IMR-90 (cell line): Measurements from ENCODE around the gene STX18.

Experiments used
- BHLHE40 ChIP-seq: fragments of 150-350 bp; IDR thresholded peaks from 2 replicates; pipeline ENCODE4 v1.6.1; 2016; ENCODE audit warnings: mild to moderate bottlenecking, low read depth, low read length
- CEBPB ChIP-seq: IDR thresholded peaks from 2 replicates; pipeline ENCODE4 v1.6.1; 2012; ENCODE audit warnings: low read depth, low read length, improper control_type of control experiment
- ELK1 ChIP-seq: fragments of 150-350 bp; IDR thresholded peaks from 2 replicates; pipeline ENCODE4 v1.6.1; 2016; ENCODE audit warnings: low read depth, mild to moderate bottlenecking, low read length, moderate library complexity, borderline replicate concordance
- MAZ ChIP-seq: IDR thresholded peaks from 2 replicates; pipeline ENCODE4 v1.6.1; 2012; ENCODE audit warnings: low read depth, mild to moderate bottlenecking, low read length, improper control_type of control experiment, moderate library complexity, borderline replicate concordance
- NFE2L2 ChIP-seq: fragments of 150-350 bp; IDR thresholded peaks from 2 replicates; pipeline ENCODE4 v1.6.1; 2016; ENCODE audit warnings: low read depth, mild to moderate bottlenecking, low read length
- POLR2A ChIP-seq: IDR thresholded peaks from 2 replicates; pipeline ENCODE4 v1.6.1; 2012; ENCODE audit warnings: mild to moderate bottlenecking, low read depth, low read length
- RAD21 ChIP-seq: IDR thresholded peaks from 2 replicates; pipeline ENCODE4 v1.6.1; 2012; ENCODE audit warnings: low read length, improper control_type of control experiment
- RCOR1 ChIP-seq: IDR thresholded peaks from 2 replicates; pipeline ENCODE4 v1.6.1; 2012; ENCODE audit warnings: mild to moderate bottlenecking, low read length, improper control_type of control experiment; ENCODE audit not compliant: insufficient replicate concordance
- TF ChIP-seq, protein P1 (sequence below): conservative IDR thresholded peaks from 2 replicates; pipeline ENCODE4 v1.5.1; 2012; ENCODE audit warnings: mild to moderate bottlenecking, low read depth, low read length, improper control_type of control experiment

GRCh38 chr4:4521731-4522130 is 20.1 kb downstream of the STX18 start:
- TF ChIP-seq MAZ: no peak
- TF ChIP-seq, protein P1, sequence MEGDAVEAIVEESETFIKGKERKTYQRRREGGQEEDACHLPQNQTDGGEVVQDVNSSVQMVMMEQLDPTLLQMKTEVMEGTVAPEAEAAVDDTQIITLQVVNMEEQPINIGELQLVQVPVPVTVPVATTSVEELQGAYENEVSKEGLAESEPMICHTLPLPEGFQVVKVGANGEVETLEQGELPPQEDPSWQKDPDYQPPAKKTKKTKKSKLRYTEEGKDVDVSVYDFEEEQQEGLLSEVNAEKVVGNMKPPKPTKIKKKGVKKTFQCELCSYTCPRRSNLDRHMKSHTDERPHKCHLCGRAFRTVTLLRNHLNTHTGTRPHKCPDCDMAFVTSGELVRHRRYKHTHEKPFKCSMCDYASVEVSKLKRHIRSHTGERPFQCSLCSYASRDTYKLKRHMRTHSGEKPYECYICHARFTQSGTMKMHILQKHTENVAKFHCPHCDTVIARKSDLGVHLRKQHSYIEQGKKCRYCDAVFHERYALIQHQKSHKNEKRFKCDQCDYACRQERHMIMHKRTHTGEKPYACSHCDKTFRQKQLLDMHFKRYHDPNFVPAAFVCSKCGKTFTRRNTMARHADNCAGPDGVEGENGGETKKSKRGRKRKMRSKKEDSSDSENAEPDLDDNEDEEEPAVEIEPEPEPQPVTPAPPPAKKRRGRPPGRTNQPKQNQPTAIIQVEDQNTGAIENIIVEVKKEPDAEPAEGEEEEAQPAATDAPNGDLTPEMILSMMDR: no peak
- no peak for TF ChIP-seq RAD21
- TF ChIP-seq ELK1: no peak
- TF ChIP-seq BHLHE40: no peak
- no peak for TF ChIP-seq POLR2A
- no peak for TF ChIP-seq NFE2L2
- TF ChIP-seq RCOR1: no peak
- no peak for TF ChIP-seq CEBPB
